Right lobe of liver (tissue), 6 donors: ENCODE results near the gene SULT2B1. TPM values are rescaled to one million over a fixed set of nuclear protein-coding genes. Genes with fewer than 3 reads are reported as not detected.

ENCODE experiments used
- ATAC-seq, 4 donors: fragments of 200-7000 bp; cut with Tn5 transposase; one replicate each; pipeline ENCODE4 v1.9.1; 2020; ENCODE audit warnings: mild to moderate bottlenecking in 4 of 4, moderate library complexity in 4 of 4
- DNase-seq, 3 donors: peaks; one replicate each; pipeline ENCODE4 v3.0.0-alpha.2; 2020
- H3K27ac ChIP-seq, 3 donors: fragments of 200-600 bp; one replicate each; pipeline ENCODE4 v1.8.0; 2022
- H3K27me3 ChIP-seq, 2 donors: fragments of 200-600 bp; one replicate each; pipeline ENCODE4 v1.8.0; 2022
- H3K36me3 ChIP-seq, 4 donors: fragments of 200-600 bp; sonication (generic) in 1 of 4; one replicate each; pipeline versions ENCODE4 v1.5.1 to v1.8.0; 2017 to 2022; ENCODE audit warnings: control low read depth in 1 of 4
- H3K4me1 ChIP-seq, 4 donors: fragments of 200-600 bp; sonication (generic) in 1 of 4; one replicate each; pipeline versions ENCODE4 v1.5.1 to v1.8.0; 2017 to 2022; ENCODE audit warnings: control low read depth in 1 of 4
- H3K4me3 ChIP-seq, 3 donors: fragments of 200-600 bp; one replicate each; pipeline ENCODE4 v1.8.0; 2022
- H3K9me3 ChIP-seq, 4 donors: fragments of 200-600 bp; sonication (generic) in 1 of 4; one replicate each; pipeline versions ENCODE4 v1.5.1 to v1.8.0; 2017 to 2022; ENCODE audit warnings: control low read depth in 1 of 4
- CTCF ChIP-seq, 4 donors: fragments of 200-600 bp in 3 of 4; fragments of 450-650 bp in 1 of 4; IDR thresholded peaks; one replicate each; pipeline versions ENCODE4 v1.5.1 to v1.8.0; 2016 to 2022; ENCODE audit warnings: antibody characterized with exemption in 4 of 4, mild to moderate bottlenecking in 2 of 4
- POLR2A ChIP-seq: fragments of 450-650 bp; IDR thresholded peaks from one replicate; pipeline ENCODE4 v1.6.1; 2017; ENCODE audit warnings: antibody characterized with exemption, mild to moderate bottlenecking
- WGBS: methylation state at CpG from one replicate; pipeline ENCODE4 v1.1.6; 2018; ENCODE audit warnings: low coverage, low lambda C conversion rate; ENCODE audit not compliant: insufficient coverage; ENCODE audit errors: missing lambda C conversion rate; 5-methylcytosine and 5-hydroxymethylcytosine counted together
- intact Hi-C, 2 donors: fragments of 100-400 bp; cut with DNase I; formaldehyde crosslinking; loops; one replicate each; pipeline versions ENCODE4 v1.11.2 to v1.14.1; 2022
- total RNA-seq, 6 experiments: library from RNA; depleted of rRNA in 2 of 6; stranded (reverse); fragments of >200 nt in 2 of 6; fragmentation: NEBNext Ultra II Directional in 3 of 6; extraction: Animal tissue kit (Norgen Biotek cat#: 25700) in 3 of 6; gene quantifications; one replicate each; pipeline versions ENCODE4 v1.1.0 to v1.2.4, GENCODE V29; 2016 to 2023
- donor health status: DM: no; HTN: yes; CAD: no.
- donor health status: DM: no; HTN: no; CAD: no.
- donor health status: DM: no; HTN: no; CAD: no.
- donor health status: DM: no; HTN: yes; CAD: no.
- donor health status: DM: no; HTN: yes; CAD: no.

SULT2B1 gene
- total RNA-seq, 6 experiments from 2014 or later, result 0.61 TPM; not detected in 5

GRCh38 chr19:48595171-48595570 is 43.2 kb downstream of the SULT2B1 start:
- Histone ChIP-seq H3K36me3 (no peaks in the 10 kb centered on the region), H3K9me3 (no peaks in the 10 kb centered on the region), H3K4me1 (no peaks in the 10 kb centered on the region), H3K4me3 (no peak overlapping the region), H3K27ac (no peak overlapping the region), H3K27me3 (no peaks in the 10 kb centered on the region)
- 77% methylated on average over 5 of the region's 9 CpGs for WGBS
- ATAC-seq (no peak), DNase-seq (no peak)
- no peak for TF ChIP-seq POLR2A
- TF ChIP-seq CTCF (IDR thresholded peaks at IDR 0.05), result no peak
- intact Hi-C loops, result loop anchor here in 1 of 2 donors (10.0 kb wide), 1 partner anchor 100 kb away; no protein-coding TSS in a partner anchor

GRCh38 chr19:48595833-48596232 is 43.9 kb downstream of the SULT2B1 start:
- Histone ChIP-seq H3K4me1 (no peaks in the 10 kb centered on the region), H3K36me3 (no peaks in the 10 kb centered on the region), H3K4me3 (no peak overlapping the region), H3K27me3 (no peaks in the 10 kb centered on the region), H3K9me3 (no peaks in the 10 kb centered on the region), H3K27ac (no peak overlapping the region)
- no peak for DNase-seq
- TF ChIP-seq CTCF (IDR thresholded peaks at IDR 0.05) (no peak), POLR2A (no peak)
- ATAC-seq, result no peak
- intact Hi-C loops, result loop anchor here in 1 of 2 donors (10.0 kb wide), 1 partner anchor 101 kb away; no protein-coding TSS in a partner anchor
- WGBS, result 70% methylated on average over 4 of the region's 6 CpGs

- H3K9me3 ChIP-seq, result no peaks in the 10 kb centered on the region
- intact Hi-C loops, result loop anchor here in 1 of 2 donors (10.0 kb wide), 1 partner anchor 101 kb away; no protein-coding TSS in a partner anchor
- no peak for TF ChIP-seq POLR2A
- no peak for TF ChIP-seq CTCF (IDR thresholded peaks at IDR 0.05)
- no peak for ATAC-seq
- no peaks in the 10 kb centered on the region for H3K27me3 ChIP-seq
- no peaks in the 10 kb centered on the region for H3K36me3 ChIP-seq
- no peak overlapping the region for H3K4me3 ChIP-seq
- H3K4me1 ChIP-seq, result no peaks in the 10 kb centered on the region
- H3K27ac ChIP-seq, result no peak overlapping the region
- whole genome bisulfite sequencing, result 49% methylated on average over 2 of the region's 4 CpGs
- no peak for DNase-seq
Observed at GRCh38 chr19:48596237-48596636, 44.3 kb downstream of the SULT2B1 start.

GRCh38 chr19:48596679-48597465 is 44.9 kb downstream of the SULT2B1 start:
- ATAC-seq, result no peak
- DNase-seq, result no peak
- Histone ChIP-seq H3K9me3 (no peaks in the 10 kb centered on the region), H3K27ac (no peak overlapping the region), H3K27me3 (no peaks in the 10 kb centered on the region), H3K36me3 (no peaks in the 10 kb centered on the region), H3K4me1 (no peaks in the 10 kb centered on the region), H3K4me3 (no peak overlapping the region)
- intact Hi-C loops, result loop anchor here in 1 of 2 donors (10.0 kb wide), 1 partner anchor 102 kb away; no protein-coding TSS in a partner anchor
- TF ChIP-seq POLR2A, result no peak
- TF ChIP-seq CTCF (IDR thresholded peaks at IDR 0.05), result no peak
- WGBS, result 65% methylated on average over 18 of the region's 39 CpGs
